A549 (cell line): Measurements from ENCODE around the gene MYOG.

ENCODE experiments used
- BHLHE40 ChIP-seq: IDR thresholded peaks from 2 replicates; pipeline ENCODE4 v1.6.1; 2012; ENCODE audit warnings: low read depth, low read length, inconsistent platforms
- CHD2 ChIP-seq: fragments of 150-350 bp; IDR thresholded peaks from 2 replicates; pipeline ENCODE4 v1.6.1; 2014; ENCODE audit warnings: low read length; ENCODE audit not compliant: partially characterized antibody
- CTCF ChIP-seq: fragments of >200 bp; sonication (Bioruptor Twin); formaldehyde crosslinking; IDR thresholded peaks from 3 replicates; pipeline ENCODE4 v1.5.1; 2016
- EP300 ChIP-seq, 2 experiments: fragments of >200 bp; sonication (Bioruptor Twin); formaldehyde crosslinking; IDR thresholded peaks; 2 replicates in 1 of 2; 3 replicates in 1 of 2; pipeline ENCODE4 v1.6.1; 2016 to 2017
- JUNB ChIP-seq: fragments of >200 bp; sonication (Bioruptor Twin); formaldehyde crosslinking; IDR thresholded peaks from 2 replicates; pipeline ENCODE4 v1.6.1; 2016
- MAX ChIP-seq: IDR thresholded peaks from 2 replicates; pipeline ENCODE4 v1.6.1; 2012
- MYC ChIP-seq: IDR thresholded peaks from 2 replicates; pipeline ENCODE4 v1.6.1; 2012; ENCODE audit warnings: mild to moderate bottlenecking, inconsistent platforms, low read length, improper control_type of control experiment, borderline replicate concordance
- POLR2A ChIP-seq: IDR thresholded peaks from 2 replicates; pipeline ENCODE4 v1.6.1; 2012; ENCODE audit warnings: mild to moderate bottlenecking, low read length
- POLR2AphosphoS2 ChIP-seq: conservative IDR thresholded peaks from 2 replicates; pipeline ENCODE4 v1.6.1; 2012; ENCODE audit warnings: low read length, improper control_type of control experiment, inconsistent platforms
- RCOR1 ChIP-seq: fragments of 150-350 bp; IDR thresholded peaks from 2 replicates; pipeline ENCODE4 v1.6.1; 2014; ENCODE audit warnings: antibody characterized with exemption, low read length, low read depth
- REST ChIP-seq: fragments of 200-600 bp; sonication (generic); IDR thresholded peaks from 2 replicates; pipeline ENCODE4 v1.6.1; 2016; ENCODE audit warnings: antibody characterized with exemption, mild to moderate bottlenecking, moderate library complexity
- TFCP2L1 ChIP-seq: fragments of 250-450 bp; sonication (Bioruptor Pico); IDR thresholded peaks from 2 replicates; pipeline ENCODE4 v1.5.0; 2021; ENCODE audit warnings: mild to moderate bottlenecking

GRCh38 chr1:203097001-203097400 lies 11.2 kb upstream of the MYOG start:
- no peak for TF ChIP-seq CHD2
- TF ChIP-seq REST = no peak
- TF ChIP-seq CTCF = no peak
- no peak for TF ChIP-seq POLR2AphosphoS2
- TF ChIP-seq MAX = no peak
- TF ChIP-seq MYC = no peak
- no peak for TF ChIP-seq TFCP2L1 (CRISPR knock-in tag)
- TF ChIP-seq JUNB = no peak
- TF ChIP-seq POLR2A = no peak
- no peak for TF ChIP-seq RCOR1
- TF ChIP-seq BHLHE40 = no peak
- no peak for TF ChIP-seq EP300 (IDR thresholded peaks at IDR 0.05)
